IPS-18a (cell line): ENCODE data around the gene UFD1.

Experiments
- H3K27ac ChIP-seq: one replicate; pipeline ENCODE4 v1.5.1; 2013; ENCODE audit warnings: low read length
- H3K27me3 ChIP-seq: one replicate; pipeline ENCODE4 v1.6.1; 2013; ENCODE audit warnings: mild to moderate bottlenecking, low read length; ENCODE audit not compliant: control insufficient read depth, insufficient read depth
- H3K36me3 ChIP-seq: one replicate; pipeline ENCODE4 v1.6.1; 2013; ENCODE audit warnings: low read depth, low read length; ENCODE audit not compliant: control insufficient read depth
- H3K4me1 ChIP-seq: one replicate; pipeline ENCODE4 v1.6.1; 2013; ENCODE audit warnings: low read depth, low read length; ENCODE audit not compliant: control insufficient read depth
- H3K4me3 ChIP-seq: one replicate; pipeline ENCODE4 v1.5.1; 2013; ENCODE audit warnings: low read length
- H3K9ac ChIP-seq: one replicate; pipeline ENCODE4 v1.6.1; 2013; ENCODE audit warnings: mild to moderate bottlenecking, low read length, moderate library complexity
- H3K9me3 ChIP-seq: one replicate; pipeline ENCODE4 v1.6.1; 2013; ENCODE audit warnings: low read depth, low read length; ENCODE audit not compliant: control insufficient read depth

UFD1 gene

GRCh38 chr22:19463491-19464469 is 15.2 kb downstream of the UFD1 start:
- H3K4me3 ChIP-seq: no peak overlapping the region
- no peaks in the 10 kb centered on the region for H3K9me3 ChIP-seq
- no peaks in the 10 kb centered on the region for H3K4me1 ChIP-seq
- no peak overlapping the region for H3K9ac ChIP-seq
- H3K27ac ChIP-seq: no peak overlapping the region
- no peaks in the 10 kb centered on the region for H3K27me3 ChIP-seq
- H3K36me3 ChIP-seq: peaks cover 62% of the 10 kb centered on the region

- Histone ChIP-seq H3K4me1 (no peaks in the 10 kb centered on the region), H3K27me3 (no peaks in the 10 kb centered on the region), H3K27ac (no peak overlapping the region), H3K9ac (no peak overlapping the region), H3K36me3 (peaks cover 56% of the 10 kb centered on the region), H3K9me3 (no peaks in the 10 kb centered on the region), H3K4me3 (no peak overlapping the region)
Measured at GRCh38 chr22:19463008-19463407, 16.0 kb downstream of the UFD1 start.

GRCh38 chr22:19461506-19461905 is 17.5 kb downstream of the UFD1 start:
- Histone ChIP-seq H3K9ac (no peak overlapping the region), H3K27ac (no peak overlapping the region), H3K4me3 (no peak overlapping the region), H3K27me3 (no peaks in the 10 kb centered on the region), H3K4me1 (no peaks in the 10 kb centered on the region), H3K36me3 (peaks cover 58% of the 10 kb centered on the region), H3K9me3 (no peaks in the 10 kb centered on the region)

- H3K27me3 ChIP-seq: no peaks in the 10 kb centered on the region
- H3K9me3 ChIP-seq: no peaks in the 10 kb centered on the region
- H3K4me1 ChIP-seq: no peaks in the 10 kb centered on the region
- H3K36me3 ChIP-seq: peaks cover 58% of the 10 kb centered on the region
- no peak overlapping the region for H3K9ac ChIP-seq
- no peak overlapping the region for H3K27ac ChIP-seq
- no peak overlapping the region for H3K4me3 ChIP-seq
Measured at GRCh38 chr22:19460036-19460435, 19.0 kb downstream of the UFD1 start.

GRCh38 chr22:19457828-19458428 is 21.1 kb downstream of the UFD1 start:
- Histone ChIP-seq H3K4me3 (no peak overlapping the region), H3K4me1 (no peaks in the 10 kb centered on the region), H3K27me3 (no peaks in the 10 kb centered on the region), H3K36me3 (peaks cover 66% of the 10 kb centered on the region), H3K9me3 (no peaks in the 10 kb centered on the region), H3K9ac (no peak overlapping the region), H3K27ac (no peak overlapping the region)

- no peaks in the 10 kb centered on the region for H3K27me3 ChIP-seq
- no peak overlapping the region for H3K27ac ChIP-seq
- H3K36me3 ChIP-seq: peaks cover 76% of the 10 kb centered on the region
- no peaks in the 10 kb centered on the region for H3K4me1 ChIP-seq
- no peak overlapping the region for H3K4me3 ChIP-seq
- no peaks in the 10 kb centered on the region for H3K9me3 ChIP-seq
- H3K9ac ChIP-seq: no peak overlapping the region
Measured at GRCh38 chr22:19456541-19456940, 22.5 kb downstream of the UFD1 start.

GRCh38 chr22:19455585-19456370 is 23.2 kb downstream of the UFD1 start:
- Histone ChIP-seq H3K4me1 (no peaks in the 10 kb centered on the region), H3K9ac (no peak overlapping the region), H3K27ac (no peak overlapping the region), H3K4me3 (no peak overlapping the region), H3K9me3 (no peaks in the 10 kb centered on the region), H3K27me3 (no peaks in the 10 kb centered on the region), H3K36me3 (peaks cover 74% of the 10 kb centered on the region)

- no peaks in the 10 kb centered on the region for H3K9me3 ChIP-seq
- H3K27ac ChIP-seq: no peak overlapping the region
- no peaks in the 10 kb centered on the region for H3K27me3 ChIP-seq
- no peaks in the 10 kb centered on the region for H3K4me1 ChIP-seq
- no peak overlapping the region for H3K4me3 ChIP-seq
- H3K9ac ChIP-seq: no peak overlapping the region
- H3K36me3 ChIP-seq: peaks cover 77% of the 10 kb centered on the region
Measured at GRCh38 chr22:19455033-19455432, 24.0 kb downstream of the UFD1 start.

GRCh38 chr22:19454156-19454555 is 24.8 kb downstream of the UFD1 start:
- Histone ChIP-seq H3K9ac (no peak overlapping the region), H3K27ac (no peak overlapping the region), H3K27me3 (no peaks in the 10 kb centered on the region), H3K36me3 (peaks cover 77% of the 10 kb centered on the region), H3K4me3 (no peak overlapping the region), H3K4me1 (no peaks in the 10 kb centered on the region), H3K9me3 (no peaks in the 10 kb centered on the region)

- no peaks in the 10 kb centered on the region for H3K9me3 ChIP-seq
- no peak overlapping the region for H3K4me3 ChIP-seq
- H3K36me3 ChIP-seq: peaks cover 77% of the 10 kb centered on the region
- H3K4me1 ChIP-seq: no peaks in the 10 kb centered on the region
- no peaks in the 10 kb centered on the region for H3K27me3 ChIP-seq
- no peak overlapping the region for H3K9ac ChIP-seq
- no peak overlapping the region for H3K27ac ChIP-seq
Measured at GRCh38 chr22:19453718-19454117, 25.3 kb downstream of the UFD1 start.

- no peak overlapping the region for H3K4me3 ChIP-seq
- no peaks in the 10 kb centered on the region for H3K9me3 ChIP-seq
- peaks cover 3% of the 10 kb centered on the region for H3K4me1 ChIP-seq
- H3K36me3 ChIP-seq: peaks cover 60% of the 10 kb centered on the region
- no peak overlapping the region for H3K27ac ChIP-seq
- H3K9ac ChIP-seq: no peak overlapping the region
- H3K27me3 ChIP-seq: peaks cover 1% of the 10 kb centered on the region
Measured at GRCh38 chr22:19451570-19451969, 27.4 kb downstream of the UFD1 start.
